Gastroesophageal sphincter (tissue), 3 donors: Measurements from ENCODE around the gene SLC7A1.

Source experiments
- POLR2A ChIP-seq, 2 donors: fragments of 450-650 bp; IDR thresholded peaks; one replicate each; pipeline ENCODE4 v1.6.1; 2017; ENCODE audit warnings: antibody characterized with exemption in 2 of 2, mild to moderate bottlenecking in 2 of 2, moderate library complexity in 1 of 2
- TF ChIP-seq, protein P1 (sequence below), 4 experiments: fragments of 200-600 bp in 2 of 4; fragments of 450-650 bp in 2 of 4; sonication (generic) in 1 of 4; IDR thresholded peaks; one replicate each; pipeline ENCODE4 v1.5.1; 2017 to 2019; ENCODE audit warnings: antibody characterized with exemption in 4 of 4, mild to moderate bottlenecking in 2 of 4, moderate library complexity in 2 of 4

DNA sequence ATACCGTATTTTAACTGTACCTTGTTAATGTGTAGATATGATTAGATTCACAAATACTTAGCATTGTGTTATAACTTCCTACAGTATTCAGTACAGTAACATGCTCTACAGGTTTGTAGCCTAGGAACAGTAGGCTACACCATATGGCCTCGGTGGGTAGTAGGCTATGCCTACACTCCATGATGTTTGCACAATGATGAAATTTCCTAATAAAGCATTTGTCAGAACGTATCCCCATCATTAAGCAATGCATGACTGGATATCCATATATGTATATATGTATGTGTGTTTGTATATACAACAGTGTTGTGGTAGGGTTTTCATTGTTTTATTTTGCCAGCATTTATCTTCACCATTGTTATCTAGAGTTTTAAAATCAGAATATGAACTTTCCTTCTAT is 119.4 kb downstream of the SLC7A1 start:
- TF ChIP-seq, protein P1, sequence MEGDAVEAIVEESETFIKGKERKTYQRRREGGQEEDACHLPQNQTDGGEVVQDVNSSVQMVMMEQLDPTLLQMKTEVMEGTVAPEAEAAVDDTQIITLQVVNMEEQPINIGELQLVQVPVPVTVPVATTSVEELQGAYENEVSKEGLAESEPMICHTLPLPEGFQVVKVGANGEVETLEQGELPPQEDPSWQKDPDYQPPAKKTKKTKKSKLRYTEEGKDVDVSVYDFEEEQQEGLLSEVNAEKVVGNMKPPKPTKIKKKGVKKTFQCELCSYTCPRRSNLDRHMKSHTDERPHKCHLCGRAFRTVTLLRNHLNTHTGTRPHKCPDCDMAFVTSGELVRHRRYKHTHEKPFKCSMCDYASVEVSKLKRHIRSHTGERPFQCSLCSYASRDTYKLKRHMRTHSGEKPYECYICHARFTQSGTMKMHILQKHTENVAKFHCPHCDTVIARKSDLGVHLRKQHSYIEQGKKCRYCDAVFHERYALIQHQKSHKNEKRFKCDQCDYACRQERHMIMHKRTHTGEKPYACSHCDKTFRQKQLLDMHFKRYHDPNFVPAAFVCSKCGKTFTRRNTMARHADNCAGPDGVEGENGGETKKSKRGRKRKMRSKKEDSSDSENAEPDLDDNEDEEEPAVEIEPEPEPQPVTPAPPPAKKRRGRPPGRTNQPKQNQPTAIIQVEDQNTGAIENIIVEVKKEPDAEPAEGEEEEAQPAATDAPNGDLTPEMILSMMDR (IDR thresholded peaks at IDR 0.05): no peak
- TF ChIP-seq POLR2A (IDR thresholded peaks at IDR 0.05): no peak
